Inflammatory macrophage (primary cell): Measurements from ENCODE around the gene SERPING1.

ENCODE experiments used
- DNase-seq, 2 donors: peaks; one replicate each; pipeline ENCODE4 v3.0.0-alpha.2; 2020 to 2022
- total RNA-seq, 18 experiments: gene quantifications; one replicate each; lab custom pipeline; 2026; ENCODE audit warnings: mixed read lengths in 6 of 18, inconsistent platforms in 2 of 18; lab: John Stamatoyannopoulos, UW

SERPING1 gene
- total RNA-seq, result 0.07 to 10.6 (median 0.27) reads per million in 18 experiments

DNA sequence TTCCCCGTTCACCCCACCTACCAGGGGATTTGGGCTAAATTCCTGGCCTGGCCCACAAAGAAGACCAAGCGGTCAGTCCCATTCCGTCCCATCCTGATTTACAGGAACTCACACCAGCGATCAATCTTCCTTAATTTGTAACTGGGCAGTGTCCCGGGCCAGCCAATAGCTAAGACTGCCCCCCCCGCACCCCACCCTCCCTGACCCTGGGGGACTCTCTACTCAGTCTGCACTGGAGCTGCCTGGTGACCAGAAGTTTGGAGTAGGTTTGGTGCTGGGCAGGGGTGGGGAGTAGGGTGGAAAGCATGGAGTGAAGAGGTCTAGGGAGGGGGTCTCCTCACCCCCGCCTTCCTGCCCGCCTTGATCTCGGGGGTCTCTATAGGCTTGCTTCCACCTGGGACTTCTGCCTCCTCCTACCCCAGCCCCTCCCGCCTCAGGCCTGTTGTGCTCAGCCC, at the start of gene SERPING1:
Gene SERPING1 (plus strand): TSS at position 225 of the 455 bp plus-strand sequence. CDS start 586 bp downstream, outside the sequence.
- DNase-seq, result no peak

DNA sequence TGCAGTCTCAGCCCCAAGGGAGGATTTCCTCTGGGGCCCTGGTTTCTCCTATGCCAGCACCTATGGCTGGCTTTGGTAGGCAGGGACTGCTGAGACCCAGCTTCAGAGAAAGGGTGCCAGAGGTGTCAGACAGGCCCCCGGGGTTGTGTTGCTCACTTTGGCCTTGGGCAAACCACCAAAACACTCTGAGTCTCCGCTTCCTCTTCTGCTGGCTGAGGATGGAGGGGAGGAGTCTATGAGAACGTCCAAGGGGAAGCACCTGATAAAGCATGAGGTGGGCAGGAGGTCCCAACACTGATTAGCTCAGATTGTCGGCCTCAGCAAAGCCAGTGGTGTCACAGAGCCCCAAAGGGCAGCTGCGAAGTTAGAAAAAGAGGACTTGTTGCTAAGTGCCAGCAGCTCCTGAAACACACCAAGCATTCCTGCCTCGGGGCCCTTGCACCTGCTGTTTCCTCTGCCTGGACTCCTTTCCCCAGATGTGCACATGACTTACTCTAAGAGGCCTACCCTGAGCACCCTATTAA, 49.6 kb upstream of the SERPING1 start:
- DNase-seq, result peak; percentile 42 to 58

DNA sequence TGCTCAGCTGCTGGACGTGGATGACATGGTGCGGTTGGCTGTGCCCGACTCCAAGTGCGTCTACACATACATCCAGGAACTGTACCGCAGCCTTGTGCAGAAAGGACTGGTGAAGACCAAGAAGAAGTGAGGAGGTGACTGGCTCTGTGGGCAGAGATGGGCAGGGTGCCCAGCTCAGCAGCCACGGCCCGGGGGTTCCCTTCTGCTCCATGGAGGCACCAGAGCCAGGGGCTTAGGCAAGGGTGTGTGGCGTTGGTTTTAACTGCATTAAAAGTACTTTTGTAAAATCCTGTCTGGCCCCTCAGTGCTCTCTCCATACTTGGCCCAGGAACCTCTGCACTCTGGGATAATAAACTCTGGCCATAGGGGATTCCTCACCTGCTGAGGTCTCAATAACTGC, 47.5 kb upstream of the SERPING1 start:
- no peak for DNase-seq

GRCh38 chr11:57551941-57552340, 45.5 kb upstream of the SERPING1 start:
- no peak for DNase-seq

DNA sequence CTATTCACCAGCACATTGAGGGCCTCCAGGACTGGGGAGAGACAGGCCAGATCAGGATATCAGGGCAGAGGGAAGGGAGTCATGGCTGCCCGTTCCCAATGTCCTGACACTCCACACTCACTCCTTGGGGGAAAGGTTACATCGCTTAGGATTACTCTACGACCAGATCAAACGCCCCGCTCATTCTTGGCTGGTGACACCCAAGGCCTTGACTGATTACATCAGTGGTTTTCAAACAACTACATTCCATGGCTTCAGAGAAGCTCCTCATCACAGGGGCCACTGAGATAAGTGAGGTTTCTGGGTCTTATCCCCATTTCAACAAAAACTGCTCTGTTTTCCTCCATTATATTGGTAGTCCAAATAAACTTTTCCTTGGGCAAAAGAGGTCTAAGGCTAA, 45.0 kb upstream of the SERPING1 start:
- no peak for DNase-seq

DNA sequence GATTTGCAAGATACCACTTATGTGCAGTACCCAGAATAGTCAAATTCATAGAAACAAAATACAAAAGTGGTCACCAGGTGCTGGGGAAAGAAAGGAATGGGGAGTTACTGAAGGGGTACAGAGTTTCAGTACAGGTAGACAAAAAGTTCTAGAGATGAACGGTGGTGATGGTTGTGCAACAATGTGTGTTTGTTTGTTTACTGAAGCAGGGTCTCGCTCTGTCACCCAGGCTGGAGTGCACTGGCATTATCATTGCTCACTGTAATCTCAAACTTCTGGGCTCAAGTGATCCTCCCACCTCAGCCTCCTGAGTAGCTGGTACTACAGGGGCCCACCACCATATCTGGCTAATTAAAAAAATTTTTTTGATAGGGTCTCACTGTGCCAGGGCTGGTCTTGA, 42.1 kb upstream of the SERPING1 start:
- DNase-seq, result no peak

GRCh38 chr11:57556041-57556440, 41.4 kb upstream of the SERPING1 start:
- DNase-seq, result no peak

- DNase-seq, result no peak
Observed at GRCh38 chr11:57560146-57560545, 37.3 kb upstream of the SERPING1 start.

DNA sequence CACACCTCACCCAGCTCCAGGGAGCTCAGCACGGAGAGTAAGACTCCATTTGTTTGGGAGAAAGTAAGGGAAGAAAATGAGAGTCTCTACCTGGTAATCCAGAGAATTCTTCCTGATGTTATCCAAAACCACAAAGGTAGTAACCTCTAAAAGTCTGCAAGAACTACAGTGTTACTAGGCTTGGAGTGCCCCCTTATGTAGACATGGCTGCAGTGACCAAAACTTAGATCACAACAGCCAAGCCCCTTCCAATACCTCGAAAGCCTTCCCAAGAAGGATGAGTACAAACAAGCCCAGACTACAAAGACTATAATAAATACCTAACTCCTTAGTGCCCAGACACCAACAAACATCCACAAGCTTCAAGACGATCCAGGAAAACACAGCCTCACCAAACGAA, 34.9 kb upstream of the SERPING1 start:
- DNase-seq, result no peak

GRCh38 chr11:57566005-57566904, 31.2 kb upstream of the SERPING1 start:
- DNase-seq, result peak; percentile 60 to 68

GRCh38 chr11:57566905-57567514, 30.5 kb upstream of the SERPING1 start:
- DNase-seq, result no peak

GRCh38 chr11:57567515-57568329, 29.8 kb upstream of the SERPING1 start, which contains the start of gene UBE2L6:
Gene UBE2L6 (minus strand): TSS chr11:57567672. CDS start chr11:57567611, 61 bp downstream.
- peak in 1 of 2 donors; percentile 52 for DNase-seq

- DNase-seq, result peak; percentile 87 to 90
Observed at GRCh38 chr11:57568330-57568766, 29.1 kb upstream of the SERPING1 start.

DNA sequence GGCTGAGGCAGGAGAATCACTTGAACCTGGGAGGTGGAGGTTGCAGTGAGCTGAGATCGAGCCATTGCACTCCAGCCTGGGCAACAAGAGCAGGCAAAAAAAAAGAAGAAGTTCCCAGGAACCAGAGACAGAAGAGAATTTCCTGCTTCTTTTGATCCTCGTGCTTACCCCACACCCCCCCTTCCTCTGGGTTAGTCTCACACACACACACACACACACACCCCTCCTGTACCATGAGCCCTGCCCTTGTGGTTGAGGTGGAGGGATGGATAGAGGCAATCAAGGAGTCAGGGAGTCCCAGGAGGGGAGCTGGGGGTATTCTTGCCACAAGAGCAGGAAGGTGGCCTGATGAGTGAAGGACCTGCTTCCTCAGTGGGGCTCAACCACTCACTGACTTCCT, 25.9 kb upstream of the SERPING1 start:
- DNase-seq, result peak; percentile 45 to 56

GRCh38 chr11:57574061-57574460, 23.4 kb upstream of the SERPING1 start:
- no peak for DNase-seq

DNA sequence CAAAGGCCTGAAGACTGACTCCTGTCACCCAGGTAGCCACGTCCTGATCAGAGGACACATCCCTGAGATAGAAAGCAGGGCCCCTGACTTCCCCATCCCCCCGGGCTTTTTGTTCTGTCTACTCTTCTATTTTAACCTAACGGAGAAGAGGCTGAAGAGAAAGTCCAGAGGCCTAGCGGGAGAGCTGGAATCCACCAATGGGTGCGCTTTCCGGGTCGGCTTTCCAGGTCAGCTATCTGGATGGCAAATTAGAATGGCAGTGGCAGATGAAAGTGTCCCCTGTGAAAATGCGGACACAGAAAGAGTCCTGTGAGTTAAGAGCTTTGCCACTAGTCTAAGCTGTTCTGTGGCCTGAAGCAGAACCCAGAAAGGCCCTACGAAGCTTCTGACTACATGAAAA, 13.1 kb upstream of the SERPING1 start:
- DNase-seq, result no peak

DNA sequence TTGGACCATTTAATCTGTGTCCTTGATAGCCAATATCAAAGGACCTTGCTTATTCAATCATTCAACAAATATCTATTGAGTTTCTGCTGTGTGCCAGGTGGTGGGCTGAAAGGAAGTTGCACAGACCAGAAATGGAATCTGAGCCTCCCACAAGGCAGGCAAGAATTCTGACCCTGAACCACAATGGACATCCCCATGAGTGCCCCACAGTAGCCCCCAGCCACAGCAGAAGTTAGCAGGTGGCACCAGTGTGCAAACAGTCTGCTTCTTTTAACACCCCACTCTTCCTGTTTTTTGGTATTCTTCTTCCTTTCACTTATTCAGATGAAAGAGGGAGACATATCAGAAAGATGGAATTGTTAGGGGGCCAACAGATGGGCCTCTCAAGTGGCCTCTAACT, 12.2 kb upstream of the SERPING1 start:
- DNase-seq, result peak in 1 of 2 donors; percentile 9

DNA sequence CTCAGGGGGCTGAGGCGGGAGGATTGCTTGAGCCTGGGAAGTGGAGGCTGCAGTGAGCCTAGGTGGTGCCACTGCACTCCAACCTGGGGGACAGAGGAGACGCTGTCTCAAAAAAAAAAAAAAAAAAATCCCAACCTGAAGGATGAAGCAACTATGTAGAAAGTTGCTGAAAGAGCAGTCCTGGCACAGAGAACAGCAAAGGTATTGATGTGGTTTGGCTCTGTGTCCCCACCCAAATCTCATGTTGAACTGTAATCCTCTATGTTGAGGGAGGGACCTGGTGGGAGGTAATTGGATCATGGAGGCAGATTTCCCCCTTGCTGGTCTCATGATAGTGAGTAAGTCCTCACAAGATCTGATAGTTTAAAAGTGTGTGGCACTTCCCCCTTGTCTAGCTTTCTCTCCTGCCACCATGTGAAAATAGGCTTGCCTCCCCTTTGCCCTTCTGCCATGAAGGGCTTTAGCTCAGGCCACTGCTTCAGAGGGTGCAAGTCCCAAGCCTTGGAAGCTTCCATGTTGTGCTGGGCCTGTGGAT, 10.7 kb upstream of the SERPING1 start:
- peak; percentile 39 to 49 for DNase-seq

- peak; percentile 20 to 33 for DNase-seq
Observed at GRCh38 chr11:57588046-57588710, 9.3 kb upstream of the SERPING1 start.

DNA sequence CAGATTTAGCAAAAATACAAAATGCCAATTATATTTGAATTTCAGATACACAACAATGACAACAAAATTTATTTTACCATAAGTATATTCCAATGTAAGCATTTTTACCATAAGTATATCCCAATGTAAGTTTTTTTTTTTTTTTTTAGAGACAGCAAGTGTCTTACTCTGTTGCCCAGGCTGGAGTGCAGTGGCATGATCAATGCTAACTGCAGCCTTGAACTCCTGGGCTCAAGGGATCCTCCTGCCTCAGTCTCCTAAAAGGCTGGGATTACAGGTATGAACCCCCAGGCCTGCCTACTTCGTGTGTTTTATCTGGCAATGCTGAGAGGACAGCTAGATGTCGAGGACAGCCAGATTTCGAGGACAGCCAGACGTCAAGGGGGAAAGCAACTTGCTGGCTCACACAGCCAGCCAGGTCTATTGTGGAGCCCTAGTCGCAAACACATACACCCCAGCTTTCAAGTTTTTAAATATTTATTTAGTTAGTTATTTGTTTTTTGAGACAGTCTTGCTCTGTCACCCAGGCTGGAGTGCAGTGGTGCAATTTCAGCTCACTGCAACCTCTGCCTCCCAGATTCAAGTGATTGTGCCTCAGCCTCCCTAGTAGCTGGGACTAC, 1.1 kb upstream of the SERPING1 start:
- DNase-seq, result no peak
